Endodermal cell (in vitro differentiated cells): Measurements from ENCODE around the gene PDGFRB. TPM values are rescaled to one million over a fixed set of nuclear protein-coding genes. Genes with fewer than 3 reads are reported as not detected.

Experiments
- DNase-seq: peaks from one replicate; pipeline ENCODE4 v3.0.0-alpha.2; 2017
- H3K27ac ChIP-seq: 2 replicates; pipeline ENCODE4 v1.5.1; 2013; ENCODE audit warnings: mild to moderate bottlenecking, low read depth, low read length, moderate library complexity
- H3K27me3 ChIP-seq: 2 replicates; pipeline ENCODE4 v1.6.1; 2013; ENCODE audit warnings: mild to moderate bottlenecking, low read length, moderate library complexity; ENCODE audit not compliant: insufficient read depth, control insufficient read depth, poor library complexity, severe bottlenecking
- H3K36me3 ChIP-seq: 2 replicates; pipeline ENCODE4 v1.7.0; 2013; ENCODE audit warnings: mild to moderate bottlenecking, low read length, moderate library complexity; ENCODE audit not compliant: control insufficient read depth, insufficient read depth
- H3K4me1 ChIP-seq: one replicate; pipeline ENCODE4 v1.7.0; 2013; ENCODE audit warnings: low read length; ENCODE audit not compliant: control insufficient read depth, insufficient read depth
- H3K4me3 ChIP-seq: 2 replicates; pipeline ENCODE4 v1.5.1; 2013; ENCODE audit warnings: mild to moderate bottlenecking, low read length, moderate library complexity
- H3K9ac ChIP-seq: 2 replicates; pipeline ENCODE4 v1.6.1; 2013; ENCODE audit warnings: mild to moderate bottlenecking, low read length, moderate library complexity; ENCODE audit not compliant: poor library complexity, severe bottlenecking; ENCODE audit errors: extremely low read depth
- H3K9me3 ChIP-seq: 2 replicates; pipeline ENCODE4 v1.6.1; 2013; ENCODE audit warnings: mild to moderate bottlenecking, low read length, moderate library complexity; ENCODE audit not compliant: control insufficient read depth
- H3K27ac Mint-ChIP-seq: 2 replicates; pipeline ENCODE4 v1.8.0; 2020; ENCODE audit warnings: mixed read lengths
- H3K27me3 Mint-ChIP-seq: 2 replicates; pipeline ENCODE4 v1.8.0; 2021; ENCODE audit warnings: mild to moderate bottlenecking, mixed read lengths; ENCODE audit not compliant: insufficient read depth
- H3K36me3 Mint-ChIP-seq: 2 replicates; pipeline ENCODE4 v1.8.0; 2020; ENCODE audit warnings: low read depth, mixed read lengths
- H3K4me1 Mint-ChIP-seq: 2 replicates; pipeline ENCODE4 v1.8.0; 2020; ENCODE audit warnings: mixed read lengths
- H3K4me3 Mint-ChIP-seq: 2 replicates; pipeline ENCODE4 v1.8.0; 2020; ENCODE audit warnings: mild to moderate bottlenecking, moderate library complexity, mixed read lengths
- H3K9me3 Mint-ChIP-seq: 2 replicates; pipeline ENCODE4 v1.8.0; 2020; ENCODE audit warnings: mild to moderate bottlenecking, mixed read lengths
- CTCF ChIP-seq: fragments of 200-600 bp; sonication (generic); conservative IDR thresholded peaks from 2 replicates; pipeline ENCODE4 v1.5.0; 2021; ENCODE audit warnings: antibody characterized with exemption, mild to moderate bottlenecking
- WGBS, 2 experiments: methylation state at CpG; one replicate each; pipeline versions ENCODE4 v1.1.5 to v1.1.7; 2013; ENCODE audit warnings: missing lambda C conversion rate in 2 of 2, mixed read lengths in 1 of 2; ENCODE audit not compliant: insufficient coverage in 1 of 2, insufficient read length in 1 of 2; 5-methylcytosine and 5-hydroxymethylcytosine counted together
- total RNA-seq, 2 donors: library from RNA; stranded (reverse); fragmentation: NEBNext Ultra II Directional in 1 of 2; extraction: Animal tissue kit (Norgen Biotek cat#: 25700) in 1 of 2; gene quantifications; 2 replicates in 1 of 2; 3 replicates in 1 of 2; pipeline ENCODE4 v1.2.1, GENCODE V29; 2021

Gene PDGFRB
- total RNA-seq, 2 donors from 2014 or later = 4.1 to 6.5 TPM

- peaks cover 38% of the 10 kb centered on the region for H3K27me3 ChIP-seq
- Mint-ChIP-seq H3K9me3 (no peaks in the 10 kb centered on the region), H3K4me1 (peaks cover 19% of the 10 kb centered on the region), H3K27me3 (peaks cover 78% of the 10 kb centered on the region), H3K4me3 (no peak overlapping the region), H3K27ac (no peak overlapping the region), H3K36me3 (no peaks in the 10 kb centered on the region)
- H3K4me3 ChIP-seq = no peak overlapping the region
- no peak overlapping the region for H3K27ac ChIP-seq
- no peaks in the 10 kb centered on the region for H3K36me3 ChIP-seq
- TF ChIP-seq CTCF = no peak
- H3K4me1 ChIP-seq = peaks cover 3% of the 10 kb centered on the region
- no peak for DNase-seq
- no peak overlapping the region for H3K9ac ChIP-seq
- H3K9me3 ChIP-seq = no peaks in the 10 kb centered on the region
- 65 to 66% methylated on average over 3 of the region's 3 CpGs for WGBS, 2 experiments
Observed at GRCh38 chr5:150173161-150173560, 17.5 kb upstream of the PDGFRB start.

GRCh38 chr5:150172556-150172955 is 16.9 kb upstream of the PDGFRB start:
- H3K4me3 ChIP-seq = no peak overlapping the region
- H3K4me1 ChIP-seq = peaks cover 3% of the 10 kb centered on the region
- Mint-ChIP-seq H3K27ac (no peak overlapping the region), H3K9me3 (no peaks in the 10 kb centered on the region), H3K36me3 (no peaks in the 10 kb centered on the region), H3K4me1 (peaks cover 20% of the 10 kb centered on the region), H3K27me3 (peaks cover 84% of the 10 kb centered on the region), H3K4me3 (no peak overlapping the region)
- 83 to 84% methylated on average over 2 to 4 of the region's 4 CpGs for WGBS, 2 experiments
- no peaks in the 10 kb centered on the region for H3K36me3 ChIP-seq
- no peak for TF ChIP-seq CTCF
- H3K9me3 ChIP-seq = no peaks in the 10 kb centered on the region
- H3K27ac ChIP-seq = no peak overlapping the region
- no peak for DNase-seq
- H3K9ac ChIP-seq = no peak overlapping the region
- H3K27me3 ChIP-seq = peaks cover 44% of the 10 kb centered on the region

- peaks cover 85% of the 10 kb centered on the region for H3K27me3 Mint-ChIP-seq
- no peak overlapping the region for H3K9ac ChIP-seq
- no peak overlapping the region for H3K27ac Mint-ChIP-seq
- no peaks in the 10 kb centered on the region for H3K9me3 ChIP-seq
- H3K4me3 Mint-ChIP-seq = no peak overlapping the region
- no peak for TF ChIP-seq CTCF
- no peaks in the 10 kb centered on the region for H3K9me3 Mint-ChIP-seq
- H3K27ac ChIP-seq = no peak overlapping the region
- peaks cover 3% of the 10 kb centered on the region for H3K4me1 ChIP-seq
- H3K36me3 Mint-ChIP-seq = no peaks in the 10 kb centered on the region
- H3K4me1 Mint-ChIP-seq = peaks cover 24% of the 10 kb centered on the region
- DNase-seq = no peak
- no peak overlapping the region for H3K4me3 ChIP-seq
- no peaks in the 10 kb centered on the region for H3K36me3 ChIP-seq
- 93 to 100% methylated on average over 1 of the region's 1 CpG for WGBS, 2 experiments
- peaks cover 48% of the 10 kb centered on the region for H3K27me3 ChIP-seq
Observed at GRCh38 chr5:150172145-150172544, 16.5 kb upstream of the PDGFRB start.
